Ovary (tissue), 9 donors: ENCODE data around the gene CNDP1. TPM values are rescaled to one million over a fixed set of nuclear protein-coding genes. Genes with fewer than 3 reads are reported as not detected.

Source experiments
- DNase-seq, 5 donors: peaks; one replicate each; pipeline ENCODE4 v3.0.0-alpha.2; 2019 to 2020
- H3K27ac ChIP-seq, 2 donors: fragments of 200-600 bp; one replicate each; pipeline versions ENCODE4 v1.5.1 to v1.8.0; 2019 to 2022
- H3K27me3 ChIP-seq: fragments of 200-600 bp; one replicate; pipeline ENCODE4 v1.8.0; 2022
- H3K36me3 ChIP-seq: fragments of 200-600 bp; sonication (generic); one replicate; pipeline ENCODE4 v1.5.1; 2019
- H3K4me1 ChIP-seq: one replicate; pipeline ENCODE4 v1.8.1; 2013; ENCODE audit warnings: mild to moderate bottlenecking, moderate library complexity; ENCODE audit not compliant: insufficient read depth
- H3K4me3 ChIP-seq: fragments of 200-600 bp; sonication (generic); one replicate; pipeline ENCODE4 v1.5.1; 2017
- H3K9me3 ChIP-seq, 2 donors: fragments of 200-600 bp in 1 of 2; sonication (generic) in 1 of 2; one replicate each; pipeline versions ENCODE4 v1.5.1 to v1.8.1; 2013 to 2019; ENCODE audit warnings: mild to moderate bottlenecking in 1 of 2, moderate library complexity in 1 of 2
- EP300 ChIP-seq: sonication (generic); formaldehyde crosslinking; IDR thresholded peaks from one replicate; pipeline ENCODE4 v1.6.1; 2017; ENCODE audit warnings: antibody characterized with exemption
- POLR2A ChIP-seq: fragments of 450-650 bp; IDR thresholded peaks from one replicate; pipeline ENCODE4 v1.6.1; 2017; ENCODE audit warnings: antibody characterized with exemption, mild to moderate bottlenecking, moderate library complexity
- WGBS, 3 donors: extraction: QIAGEN DNeasy Blood & Tissue Kit in 1 of 3; methylation state at CpG; one replicate each; pipeline versions ENCODE4 v1.1.5 to v1.1.7; 2013 to 2017; 5-methylcytosine and 5-hydroxymethylcytosine counted together
- intact Hi-C, 4 donors: fragments of 100-400 bp; cut with DNase I; formaldehyde crosslinking; loops; one replicate each; pipeline versions ENCODE4 v1.11.0 to v1.15.1; 2022 to 2023
- polyA plus RNA-seq, 2 donors: library from polyadenylated mRNA; stranded (reverse); fragments of 200-250 nt in 1 of 2; fragments of 350-450 nt in 1 of 2; fragmentation: Illumina TruSeq in 1 of 2; extraction: RNeasy Lipid Tissue Mini Kit (QIAGEN cat#74804) in 1 of 2; gene quantifications; one replicate each; pipeline ENCODE4 v1.2.3, GENCODE V29; 2013 to 2014
- total RNA-seq, 7 donors: library from RNA; depleted of rRNA in 2 of 7; stranded (reverse); fragments of >200 nt in 2 of 7; fragmentation: NEBNext Ultra II Directional in 3 of 7; extraction: Animal tissue kit (Norgen Biotek cat#: 25700) in 3 of 7; gene quantifications; one replicate each; pipeline versions ENCODE4 v1.1.0 to v1.2.4, GENCODE V29; 2016 to 2023
- TF ChIP-seq, protein P1 (sequence below), 3 donors: fragments of 450-650 bp in 2 of 3; fragments of 200-600 bp in 1 of 3; IDR thresholded peaks; one replicate each; pipeline versions ENCODE4 v1.5.1 to v1.8.0; 2016 to 2022; ENCODE audit warnings: antibody characterized with exemption in 3 of 3, mild to moderate bottlenecking in 1 of 3
- donor health status: DM: no; HTN: no; CAD: no; lungs with moderate emphysema.
- donor health status: DM: no; HTN: no; CAD: no.
- donor health status: Bipolar disorder and iron deficiency.
- donor health status: DM: yes; HTN: yes; CAD: no.
- donor health status: DM: no; HTN: no; CAD: no.
- donor health status: DM: yes; HTN: yes; CAD: no.

Gene CNDP1
- total and polyA plus RNA-seq, 9 donors: 0.02 to 0.35 (median 0.15) TPM; not detected in 3

DNA sequence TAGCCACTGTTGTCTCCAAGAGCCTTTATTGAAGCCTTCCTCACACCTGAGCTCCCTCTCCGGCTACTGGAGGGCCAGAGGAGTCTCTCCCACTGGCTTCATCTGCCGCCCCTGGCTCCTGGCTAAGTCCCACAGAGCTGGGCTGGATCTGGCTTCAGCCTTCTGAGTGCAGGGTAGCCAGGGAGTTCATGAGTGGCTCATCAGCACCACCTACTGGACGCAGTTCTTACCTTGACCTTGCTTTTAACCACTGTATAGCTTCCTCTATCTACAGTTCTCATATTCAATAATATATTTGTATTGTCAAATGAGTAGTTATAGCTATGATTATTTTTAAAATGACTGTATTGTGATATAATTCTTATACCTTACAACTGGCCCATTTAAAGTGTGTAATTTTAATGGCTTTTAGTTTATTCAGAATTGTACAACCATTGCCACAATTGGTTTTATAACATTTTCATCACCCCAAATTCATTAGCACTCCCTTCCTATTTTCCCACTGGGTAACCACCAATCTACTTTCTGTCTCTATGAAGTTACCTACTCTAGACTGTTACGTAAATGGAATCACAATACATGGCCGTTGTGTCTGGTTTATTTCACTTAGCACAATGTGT, 17.7 kb downstream of the CNDP1 start:
- H3K27me3 ChIP-seq: no peaks in the 10 kb centered on the region
- H3K27ac ChIP-seq: no peak overlapping the region
- WGBS, 3 donors: 23 to 24% (median 23%) methylated on average over 5 of the region's 5 CpGs
- no peak overlapping the region for H3K4me3 ChIP-seq
- intact Hi-C loops: loop anchor here in 3 of 4 donors (10.0 kb wide), 2 partner anchors 197 to 357 kb away; no protein-coding TSS in a partner anchor
- peaks cover 2% of the 10 kb centered on the region for H3K4me1 ChIP-seq
- H3K9me3 ChIP-seq: no peaks in the 10 kb centered on the region
- DNase-seq: peak; percentile 51 to 76 (median 69)
- no peaks in the 10 kb centered on the region for H3K36me3 ChIP-seq
- TF ChIP-seq, protein P1, sequence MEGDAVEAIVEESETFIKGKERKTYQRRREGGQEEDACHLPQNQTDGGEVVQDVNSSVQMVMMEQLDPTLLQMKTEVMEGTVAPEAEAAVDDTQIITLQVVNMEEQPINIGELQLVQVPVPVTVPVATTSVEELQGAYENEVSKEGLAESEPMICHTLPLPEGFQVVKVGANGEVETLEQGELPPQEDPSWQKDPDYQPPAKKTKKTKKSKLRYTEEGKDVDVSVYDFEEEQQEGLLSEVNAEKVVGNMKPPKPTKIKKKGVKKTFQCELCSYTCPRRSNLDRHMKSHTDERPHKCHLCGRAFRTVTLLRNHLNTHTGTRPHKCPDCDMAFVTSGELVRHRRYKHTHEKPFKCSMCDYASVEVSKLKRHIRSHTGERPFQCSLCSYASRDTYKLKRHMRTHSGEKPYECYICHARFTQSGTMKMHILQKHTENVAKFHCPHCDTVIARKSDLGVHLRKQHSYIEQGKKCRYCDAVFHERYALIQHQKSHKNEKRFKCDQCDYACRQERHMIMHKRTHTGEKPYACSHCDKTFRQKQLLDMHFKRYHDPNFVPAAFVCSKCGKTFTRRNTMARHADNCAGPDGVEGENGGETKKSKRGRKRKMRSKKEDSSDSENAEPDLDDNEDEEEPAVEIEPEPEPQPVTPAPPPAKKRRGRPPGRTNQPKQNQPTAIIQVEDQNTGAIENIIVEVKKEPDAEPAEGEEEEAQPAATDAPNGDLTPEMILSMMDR (IDR thresholded peaks at IDR 0.05): peak in 2 of 3 donors; percentile 30 to 46
- no peak for TF ChIP-seq POLR2A

GRCh38 chr18:74556126-74556525, 21.8 kb downstream of the CNDP1 start:
- Histone ChIP-seq H3K4me3 (no peak overlapping the region), H3K4me1 (peaks cover 2% of the 10 kb centered on the region), H3K27me3 (no peaks in the 10 kb centered on the region), H3K9me3 (no peaks in the 10 kb centered on the region), H3K27ac (no peak overlapping the region), H3K36me3 (no peaks in the 10 kb centered on the region)
- intact Hi-C loops: loop anchor here in 3 of 4 donors (10.0 kb wide), 2 partner anchors 201 to 361 kb away; no protein-coding TSS in a partner anchor
- 68 to 81% (median 72%) methylated on average over 11 of the region's 11 CpGs for WGBS, 3 donors
- no peak for DNase-seq
- no peak for TF ChIP-seq EP300
- TF ChIP-seq POLR2A: no peak
- TF ChIP-seq, protein P1 (IDR thresholded peaks at IDR 0.05): no peak

- H3K27ac ChIP-seq: no peak overlapping the region
- DNase-seq: no peak
- TF ChIP-seq, protein P1 (IDR thresholded peaks at IDR 0.05): no peak
- TF ChIP-seq EP300 (no peak), POLR2A (no peak)
- no peaks in the 10 kb centered on the region for H3K36me3 ChIP-seq
- 57 to 85% (median 82%) methylated on average over 4 of the region's 4 CpGs for WGBS, 3 donors
- no peaks in the 10 kb centered on the region for H3K27me3 ChIP-seq
- H3K4me3 ChIP-seq: no peak overlapping the region
- H3K9me3 ChIP-seq: no peaks in the 10 kb centered on the region
- no peaks in the 10 kb centered on the region for H3K4me1 ChIP-seq
- intact Hi-C loops: loop anchor here in 3 of 4 donors (10.0 kb wide), 2 partner anchors 203 to 363 kb away; no protein-coding TSS in a partner anchor
These were observed 23.8 kb downstream of the CNDP1 start for GRCh38 chr18:74558096-74558495.

GRCh38 chr18:74562131-74562730, 27.9 kb downstream of the CNDP1 start:
- no peak for TF ChIP-seq EP300
- TF ChIP-seq, protein P1 (IDR thresholded peaks at IDR 0.05): no peak
- TF ChIP-seq POLR2A: no peak
- Histone ChIP-seq H3K27me3 (no peaks in the 10 kb centered on the region), H3K36me3 (no peaks in the 10 kb centered on the region), H3K4me1 (no peaks in the 10 kb centered on the region), H3K9me3 (no peaks in the 10 kb centered on the region), H3K4me3 (no peak overlapping the region), H3K27ac (no peak overlapping the region)
- no peak for DNase-seq
- intact Hi-C loops: no loop called here
- WGBS, 3 donors: 19 to 49% (median 21%) methylated on average over 4 of the region's 4 CpGs
